Central memory CD4-positive, alpha-beta T cell (primary cell): ENCODE results near the gene EXOC6B.

Experiments used
- DNase-seq: peaks from one replicate; pipeline ENCODE4 v3.0.0; 2022

Gene EXOC6B

DNA sequence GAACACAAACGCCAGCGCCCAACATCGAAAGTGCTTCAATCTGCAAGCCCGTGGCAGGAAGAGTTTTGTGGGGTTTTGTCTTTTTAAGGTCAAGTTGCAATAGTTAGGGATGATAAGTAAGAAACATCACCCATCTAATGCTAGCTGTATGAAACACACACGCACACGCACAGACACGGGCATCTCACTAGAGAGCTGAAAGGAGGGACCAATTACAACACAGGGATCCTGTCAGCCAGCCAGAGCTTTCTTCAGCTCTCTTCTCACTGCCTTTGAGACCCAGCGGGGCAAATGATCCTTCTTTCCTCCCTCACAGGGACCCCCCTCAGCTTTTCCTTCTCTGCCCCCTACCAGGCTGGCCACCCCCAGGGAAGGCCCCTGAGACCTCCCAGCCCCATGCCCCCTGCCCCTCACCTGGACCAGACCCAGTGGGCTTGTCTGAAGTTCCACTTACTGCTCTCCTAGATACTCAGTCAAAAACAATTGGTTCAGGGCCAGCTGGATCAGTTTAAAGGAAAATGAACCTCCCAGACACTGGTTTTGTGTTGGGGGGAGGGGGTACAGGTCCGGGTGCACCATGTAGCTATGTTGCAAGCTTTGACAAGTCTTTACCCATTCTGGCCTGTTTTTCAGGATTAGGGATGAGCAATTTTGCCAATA, 696.0 kb downstream of the EXOC6B start:
- no peak for DNase-seq

DNA sequence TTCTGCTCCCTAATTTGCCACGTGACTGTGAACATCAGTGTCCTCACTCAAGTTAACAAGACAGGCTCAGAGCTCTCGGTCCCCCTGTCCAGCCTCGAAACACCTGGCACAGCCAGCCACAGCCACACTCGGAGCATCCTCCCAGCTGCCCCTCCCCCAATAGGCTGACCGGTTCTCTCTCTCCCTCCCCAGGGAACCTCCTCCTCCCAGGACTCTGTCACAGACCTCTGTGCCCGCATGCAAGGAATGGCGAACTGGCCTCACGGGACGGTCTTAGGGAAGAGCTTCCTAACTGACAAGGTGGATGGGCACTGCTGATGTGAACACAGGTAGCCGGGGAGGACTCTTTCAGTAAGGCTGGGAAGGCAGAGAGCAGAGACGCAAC, 697.0 kb downstream of the EXOC6B start:
- DNase-seq: no peak

DNA sequence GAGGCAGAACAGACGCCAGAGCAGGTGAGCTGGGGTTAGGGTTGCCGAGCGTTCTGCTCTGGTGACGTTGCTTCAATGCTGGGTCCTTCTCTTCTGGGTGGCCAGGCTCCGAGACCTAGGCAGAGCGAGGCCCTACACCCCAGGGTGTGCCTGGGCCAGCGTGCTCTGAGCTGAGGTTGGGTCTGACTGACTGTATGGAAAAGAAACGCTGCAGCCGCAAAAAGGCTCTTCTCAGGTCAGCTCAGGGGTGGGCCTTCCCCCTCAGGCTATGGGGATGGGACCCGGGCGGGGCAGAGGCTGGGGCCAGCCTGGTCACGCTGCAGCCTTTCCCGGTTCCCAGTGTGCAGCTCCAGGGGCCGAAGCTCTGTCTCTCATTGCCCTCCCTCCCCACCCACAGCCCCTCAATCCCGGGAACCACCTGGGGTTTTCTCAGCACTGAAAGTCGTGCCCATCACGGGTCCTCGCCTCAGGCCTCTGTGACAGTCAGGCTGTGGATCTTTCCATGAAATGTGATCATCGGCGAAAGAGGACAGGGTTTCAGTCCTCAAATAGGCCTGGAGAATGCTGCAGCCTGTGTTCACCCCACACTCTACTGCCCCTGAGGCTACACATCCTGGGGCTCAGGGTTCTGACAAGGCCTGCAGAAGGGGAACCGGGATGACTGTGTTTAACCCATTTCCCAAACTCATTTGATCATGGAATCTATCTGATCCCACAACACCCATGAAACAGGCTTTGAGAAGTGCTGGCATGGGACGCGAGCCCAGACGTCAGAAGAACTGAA, 697.6 kb downstream of the EXOC6B start:
- no peak for DNase-seq

DNA sequence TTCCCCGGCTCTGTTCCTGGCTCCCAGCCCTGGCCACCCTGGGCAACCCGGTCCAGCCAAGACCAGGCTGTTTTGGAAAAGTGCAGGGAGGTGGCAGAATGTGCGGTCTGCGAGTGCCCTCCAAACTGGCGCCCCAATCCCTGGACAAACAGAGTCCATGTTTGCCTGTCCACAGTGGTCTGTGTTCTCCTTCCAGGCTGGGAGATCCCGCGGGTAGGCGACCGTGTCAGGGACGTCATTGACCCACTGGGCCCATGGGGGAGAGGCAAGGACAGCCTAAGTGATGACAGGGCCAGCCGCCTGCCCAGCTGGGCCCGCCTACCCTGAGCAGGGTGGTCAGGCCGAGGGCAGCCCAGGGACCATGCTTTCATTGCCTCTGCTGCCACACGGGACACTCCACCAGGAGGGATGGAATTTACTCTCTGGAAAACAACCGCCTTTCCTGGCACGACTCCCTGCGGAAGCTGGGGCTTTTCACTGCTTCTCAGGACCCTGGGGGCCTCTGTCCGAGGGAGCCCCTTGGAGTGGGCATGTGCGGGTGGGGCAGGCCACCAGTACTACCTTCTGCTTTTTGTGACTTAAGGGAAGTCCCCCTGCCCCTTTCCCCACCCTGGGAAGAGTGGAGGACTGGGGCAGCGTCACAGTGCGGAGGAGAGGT, 698.3 kb downstream of the EXOC6B start:
- no peak for DNase-seq

DNA sequence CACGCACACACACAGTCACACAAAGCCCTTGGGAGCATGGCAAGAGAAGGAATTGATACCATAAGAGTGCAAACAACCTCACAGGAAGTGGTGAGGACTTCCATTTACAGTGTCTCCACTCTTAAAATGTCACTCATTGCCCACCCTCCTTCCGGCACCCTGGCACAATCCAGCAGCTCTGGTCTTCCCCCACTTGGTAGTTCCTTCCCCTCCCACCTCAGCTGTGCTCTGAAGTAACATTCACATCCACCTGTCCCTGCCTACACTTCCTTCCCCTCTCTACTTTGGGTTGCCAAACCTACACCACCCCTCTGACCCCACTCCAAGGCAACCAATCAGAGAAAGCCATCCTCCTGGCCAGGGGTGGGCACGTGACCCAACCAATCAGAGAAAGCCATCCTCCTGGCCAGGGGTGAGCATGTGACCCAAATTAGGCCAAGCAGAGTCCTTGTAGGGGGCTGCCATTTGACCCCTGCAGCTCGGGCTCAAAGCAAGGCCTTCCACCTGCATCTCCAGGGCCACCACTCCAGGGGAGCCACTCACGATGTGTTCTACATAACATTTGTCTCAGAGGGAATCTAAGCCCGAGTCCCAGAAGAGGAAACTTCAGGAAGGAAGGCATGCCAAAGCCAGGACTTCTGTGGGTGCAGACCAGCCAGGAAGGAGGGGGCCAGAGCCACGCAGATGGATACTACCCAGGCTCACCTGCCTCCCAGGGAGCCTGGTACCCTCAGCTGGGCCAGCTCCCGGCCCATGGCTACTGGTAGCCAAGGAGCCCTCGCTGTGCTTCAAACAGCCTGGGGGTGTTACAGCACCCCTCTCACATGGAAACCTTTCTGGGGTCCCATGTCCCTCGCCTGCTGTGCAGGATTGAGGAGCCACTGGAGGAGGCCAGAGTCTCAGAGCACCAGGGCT, 699.4 kb downstream of the EXOC6B start:
- no peak for DNase-seq
